Measurements from ENCODE around the gene EFCAB7. TPM values are rescaled to one million over a fixed set of nuclear protein-coding genes. Genes with fewer than 3 reads are reported as not detected.

EFCAB7 gene
- total and polyA plus RNA-seq, 2 experiments from 2014 or later, result 4.2 to 4.9 TPM

DNA sequence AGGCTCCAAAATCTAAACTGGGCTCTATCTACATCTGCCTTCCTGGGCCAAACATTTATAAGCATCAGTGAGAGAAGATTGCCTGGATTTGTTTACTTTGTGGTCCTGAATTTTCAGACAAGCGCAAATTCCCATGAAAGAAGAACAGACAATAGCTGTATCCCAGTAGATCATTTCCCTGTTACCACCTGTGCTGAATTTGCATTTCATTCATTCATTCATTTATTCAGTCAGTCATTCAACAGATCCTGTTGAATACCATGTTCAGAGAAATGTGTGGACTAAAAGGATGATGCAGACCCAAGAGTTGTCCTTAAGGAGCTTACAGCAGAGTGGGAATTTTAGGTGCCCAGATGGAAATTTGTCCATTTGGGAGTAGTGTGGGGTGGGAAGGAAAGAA is 72.1 kb downstream of the EFCAB7 start:
- peaks cover 10% of the 10 kb centered on the region for H3K27me3 Mint-ChIP-seq (ENCODE audit: insufficient read depth, low read depth, poor library complexity)
- Histone ChIP-seq H2AFZ (no peak overlapping the region), H3F3A (replicated peaks; ENCODE audit: low read depth) (0 out of 2 replicates have a peak, but pooled peaks cover 3% of the 10 kb centered on the region), H3K9me2 (ENCODE audit: insufficient read depth) (no peaks in the 10 kb centered on the region), H3K27ac (ENCODE audit: low read depth) (no peak overlapping the region), H3K4me3 (no peak overlapping the region), H4K20me1 (replicated peaks; ENCODE audit: insufficient read depth) (peaks cover 4% of the 10 kb centered on the region; the same call in 1 of the 2 replicates), H3K36me3 (ENCODE audit: insufficient read depth) (no peaks in the 10 kb centered on the region), H3K4me2 (no peak overlapping the region), H3K4me1 (ENCODE audit: insufficient read depth) (peaks cover 6% of the 10 kb centered on the region), H3K79me2 (replicated peaks; ENCODE audit: insufficient read depth) (peaks cover 6% of the 10 kb centered on the region), H3K27me3 (ENCODE audit: insufficient read depth) (peaks cover 10% of the 10 kb centered on the region; the same call in 1 of the 2 replicates)
- ATAC-seq (no peak), DNase-seq (ENCODE audit: low spot score) (no peak)
- TF ChIP-seq JUNB (IDR thresholded peaks at IDR 0.05; ENCODE audit: unreplicated experiment) (no peak), POLR2AphosphoS5 (IDR thresholded peaks at IDR 0.05; ENCODE audit: low read depth) (no peak), ZNF331 (CRISPR knock-in tag; IDR thresholded peaks at IDR 0.05; ENCODE audit: low read depth) (no peak), NANOG (IDR thresholded peaks at IDR 0.05; ENCODE audit: borderline replicate concordance) (no peak), CREB1 (CRISPR knock-in tag; IDR thresholded peaks at IDR 0.05; ENCODE audit: low read depth) (no peak)
- TF ChIP-seq, protein P1, sequence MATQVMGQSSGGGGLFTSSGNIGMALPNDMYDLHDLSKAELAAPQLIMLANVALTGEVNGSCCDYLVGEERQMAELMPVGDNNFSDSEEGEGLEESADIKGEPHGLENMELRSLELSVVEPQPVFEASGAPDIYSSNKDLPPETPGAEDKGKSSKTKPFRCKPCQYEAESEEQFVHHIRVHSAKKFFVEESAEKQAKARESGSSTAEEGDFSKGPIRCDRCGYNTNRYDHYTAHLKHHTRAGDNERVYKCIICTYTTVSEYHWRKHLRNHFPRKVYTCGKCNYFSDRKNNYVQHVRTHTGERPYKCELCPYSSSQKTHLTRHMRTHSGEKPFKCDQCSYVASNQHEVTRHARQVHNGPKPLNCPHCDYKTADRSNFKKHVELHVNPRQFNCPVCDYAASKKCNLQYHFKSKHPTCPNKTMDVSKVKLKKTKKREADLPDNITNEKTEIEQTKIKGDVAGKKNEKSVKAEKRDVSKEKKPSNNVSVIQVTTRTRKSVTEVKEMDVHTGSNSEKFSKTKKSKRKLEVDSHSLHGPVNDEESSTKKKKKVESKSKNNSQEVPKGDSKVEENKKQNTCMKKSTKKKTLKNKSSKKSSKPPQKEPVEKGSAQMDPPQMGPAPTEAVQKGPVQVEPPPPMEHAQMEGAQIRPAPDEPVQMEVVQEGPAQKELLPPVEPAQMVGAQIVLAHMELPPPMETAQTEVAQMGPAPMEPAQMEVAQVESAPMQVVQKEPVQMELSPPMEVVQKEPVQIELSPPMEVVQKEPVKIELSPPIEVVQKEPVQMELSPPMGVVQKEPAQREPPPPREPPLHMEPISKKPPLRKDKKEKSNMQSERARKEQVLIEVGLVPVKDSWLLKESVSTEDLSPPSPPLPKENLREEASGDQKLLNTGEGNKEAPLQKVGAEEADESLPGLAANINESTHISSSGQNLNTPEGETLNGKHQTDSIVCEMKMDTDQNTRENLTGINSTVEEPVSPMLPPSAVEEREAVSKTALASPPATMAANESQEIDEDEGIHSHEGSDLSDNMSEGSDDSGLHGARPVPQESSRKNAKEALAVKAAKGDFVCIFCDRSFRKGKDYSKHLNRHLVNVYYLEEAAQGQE (IDR thresholded peaks at IDR 0.05; ENCODE audit: unreplicated experiment), result no peak
- TF ChIP-seq, protein P2, sequence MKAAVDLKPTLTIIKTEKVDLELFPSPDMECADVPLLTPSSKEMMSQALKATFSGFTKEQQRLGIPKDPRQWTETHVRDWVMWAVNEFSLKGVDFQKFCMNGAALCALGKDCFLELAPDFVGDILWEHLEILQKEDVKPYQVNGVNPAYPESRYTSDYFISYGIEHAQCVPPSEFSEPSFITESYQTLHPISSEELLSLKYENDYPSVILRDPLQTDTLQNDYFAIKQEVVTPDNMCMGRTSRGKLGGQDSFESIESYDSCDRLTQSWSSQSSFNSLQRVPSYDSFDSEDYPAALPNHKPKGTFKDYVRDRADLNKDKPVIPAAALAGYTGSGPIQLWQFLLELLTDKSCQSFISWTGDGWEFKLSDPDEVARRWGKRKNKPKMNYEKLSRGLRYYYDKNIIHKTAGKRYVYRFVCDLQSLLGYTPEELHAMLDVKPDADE (IDR thresholded peaks at IDR 0.05), result no peak
- TF ChIP-seq, protein P3, sequence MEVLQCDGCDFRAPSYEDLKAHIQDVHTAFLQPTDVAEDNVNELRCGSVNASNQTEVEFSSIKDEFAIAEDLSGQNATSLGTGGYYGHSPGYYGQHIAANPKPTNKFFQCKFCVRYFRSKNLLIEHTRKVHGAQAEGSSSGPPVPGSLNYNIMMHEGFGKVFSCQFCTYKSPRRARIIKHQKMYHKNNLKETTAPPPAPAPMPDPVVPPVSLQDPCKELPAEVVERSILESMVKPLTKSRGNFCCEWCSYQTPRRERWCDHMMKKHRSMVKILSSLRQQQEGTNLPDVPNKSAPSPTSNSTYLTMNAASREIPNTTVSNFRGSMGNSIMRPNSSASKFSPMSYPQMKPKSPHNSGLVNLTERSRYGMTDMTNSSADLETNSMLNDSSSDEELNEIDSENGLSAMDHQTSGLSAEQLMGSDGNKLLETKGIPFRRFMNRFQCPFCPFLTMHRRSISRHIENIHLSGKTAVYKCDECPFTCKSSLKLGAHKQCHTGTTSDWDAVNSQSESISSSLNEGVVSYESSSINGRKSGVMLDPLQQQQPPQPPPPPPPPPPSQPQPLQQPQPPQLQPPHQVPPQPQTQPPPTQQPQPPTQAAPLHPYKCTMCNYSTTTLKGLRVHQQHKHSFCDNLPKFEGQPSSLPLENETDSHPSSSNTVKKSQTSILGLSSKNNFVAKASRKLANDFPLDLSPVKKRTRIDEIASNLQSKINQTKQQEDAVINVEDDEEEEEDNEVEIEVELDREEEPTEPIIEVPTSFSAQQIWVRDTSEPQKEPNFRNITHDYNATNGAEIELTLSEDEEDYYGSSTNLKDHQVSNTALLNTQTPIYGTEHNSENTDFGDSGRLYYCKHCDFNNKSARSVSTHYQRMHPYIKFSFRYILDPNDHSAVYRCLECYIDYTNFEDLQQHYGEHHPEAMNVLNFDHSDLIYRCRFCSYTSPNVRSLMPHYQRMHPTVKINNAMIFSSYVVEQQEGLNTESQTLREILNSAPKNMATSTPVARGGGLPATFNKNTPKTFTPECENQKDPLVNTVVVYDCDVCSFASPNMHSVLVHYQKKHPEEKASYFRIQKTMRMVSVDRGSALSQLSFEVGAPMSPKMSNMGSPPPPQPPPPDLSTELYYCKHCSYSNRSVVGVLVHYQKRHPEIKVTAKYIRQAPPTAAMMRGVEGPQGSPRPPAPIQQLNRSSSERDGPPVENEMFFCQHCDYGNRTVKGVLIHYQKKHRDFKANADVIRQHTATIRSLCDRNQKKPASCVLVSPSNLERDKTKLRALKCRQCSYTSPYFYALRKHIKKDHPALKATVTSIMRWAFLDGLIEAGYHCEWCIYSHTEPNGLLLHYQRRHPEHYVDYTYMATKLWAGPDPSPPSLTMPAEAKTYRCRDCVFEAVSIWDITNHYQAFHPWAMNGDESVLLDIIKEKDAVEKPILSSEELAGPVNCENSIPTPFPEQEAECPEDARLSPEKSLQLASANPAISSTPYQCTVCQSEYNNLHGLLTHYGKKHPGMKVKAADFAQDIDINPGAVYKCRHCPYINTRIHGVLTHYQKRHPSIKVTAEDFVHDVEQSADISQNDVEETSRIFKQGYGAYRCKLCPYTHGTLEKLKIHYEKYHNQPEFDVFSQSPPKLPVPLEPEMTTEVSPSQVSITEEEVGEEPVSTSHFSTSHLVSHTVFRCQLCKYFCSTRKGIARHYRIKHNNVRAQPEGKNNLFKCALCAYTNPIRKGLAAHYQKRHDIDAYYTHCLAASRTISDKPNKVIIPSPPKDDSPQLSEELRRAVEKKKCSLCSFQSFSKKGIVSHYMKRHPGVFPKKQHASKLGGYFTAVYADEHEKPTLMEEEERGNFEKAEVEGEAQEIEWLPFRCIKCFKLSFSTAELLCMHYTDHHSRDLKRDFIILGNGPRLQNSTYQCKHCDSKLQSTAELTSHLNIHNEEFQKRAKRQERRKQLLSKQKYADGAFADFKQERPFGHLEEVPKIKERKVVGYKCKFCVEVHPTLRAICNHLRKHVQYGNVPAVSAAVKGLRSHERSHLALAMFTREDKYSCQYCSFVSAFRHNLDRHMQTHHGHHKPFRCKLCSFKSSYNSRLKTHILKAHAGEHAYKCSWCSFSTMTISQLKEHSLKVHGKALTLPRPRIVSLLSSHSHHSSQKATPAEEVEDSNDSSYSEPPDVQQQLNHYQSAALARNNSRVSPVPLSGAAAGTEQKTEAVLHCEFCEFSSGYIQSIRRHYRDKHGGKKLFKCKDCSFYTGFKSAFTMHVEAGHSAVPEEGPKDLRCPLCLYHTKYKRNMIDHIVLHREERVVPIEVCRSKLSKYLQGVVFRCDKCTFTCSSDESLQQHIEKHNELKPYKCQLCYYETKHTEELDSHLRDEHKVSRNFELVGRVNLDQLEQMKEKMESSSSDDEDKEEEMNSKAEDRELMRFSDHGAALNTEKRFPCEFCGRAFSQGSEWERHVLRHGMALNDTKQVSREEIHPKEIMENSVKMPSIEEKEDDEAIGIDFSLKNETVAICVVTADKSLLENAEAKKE (CRISPR knock-in tag; IDR thresholded peaks at IDR 0.05), result no peak
- H3K27ac Mint-ChIP-seq, result no peak overlapping the region
- H3K4me1 Mint-ChIP-seq, result peaks cover 5% of the 10 kb centered on the region; the same call in 2 of the 3 replicates
- H3K4me3 Mint-ChIP-seq, result 0 out of 3 replicates have a peak overlapping the region, but pooled peaks have one; percentile 12
- H3K9me3 Mint-ChIP-seq, result no peaks in the 10 kb centered on the region
- no peaks in the 10 kb centered on the region for H3K36me3 Mint-ChIP-seq (ENCODE audit: low read depth)

All from GM23338 (cell line).